ENCODE measurements around the gene NLE1.
A peak's percentile ranks its signal among the peaks of the same experiment; 100 is the strongest.
"Not testable (repeated sequence)": the region's sequence is repeated elsewhere in the genome, so short reads cannot be mapped to it uniquely, and the experiment has no call there.

NLE1 gene

GRCh38 chr17:35127751-35128514 lies 14.2 kb downstream of the NLE1 start:
- no peak for DNase-seq

DNA sequence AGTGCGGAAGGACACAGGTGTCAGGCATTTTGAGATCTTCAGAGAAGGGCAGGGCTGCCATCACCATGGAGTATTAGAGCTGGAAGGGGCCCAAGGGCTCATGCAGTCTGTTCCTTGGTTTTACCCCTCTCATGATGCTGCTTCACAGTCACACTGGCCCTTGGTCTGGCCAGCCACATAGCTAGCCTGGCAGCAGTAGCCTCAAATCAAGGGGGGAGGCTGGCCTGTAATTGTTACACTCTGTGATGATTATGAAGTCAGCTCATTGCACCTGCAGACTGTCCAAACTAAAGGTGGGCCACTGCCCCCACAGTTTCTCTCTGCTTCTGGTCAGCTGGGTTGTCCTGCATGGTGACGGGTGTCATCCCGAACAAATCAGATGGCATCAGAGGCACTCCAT lies 20.8 kb downstream of the NLE1 start, which contains the start of gene FNDC8:
Gene FNDC8 (plus strand): TSS at position 301 of the 400 bp plus-strand sequence. CDS start 79 bp downstream, at position 380.
- no peak for DNase-seq

- peak; percentile 60 for DNase-seq
Measured at GRCh38 chr17:35119370-35120165, 22.5 kb downstream of the NLE1 start, which contains the start of gene RAD51D. TSS of gene RAD51D (minus strand) at chr17:35119860. CDS start at chr17:35119613, 247 bp downstream.

GRCh38 chr17:35117984-35118383 lies 24.1 kb downstream of the NLE1 start:
- DNase-seq = no peak

- DNase-seq = no peak
Measured at GRCh38 chr17:35116845-35117244, 25.3 kb downstream of the NLE1 start.

- not testable (repeated sequence) for DNase-seq
Measured at GRCh38 chr17:35110791-35111190, 31.3 kb downstream of the NLE1 start.

- no peak for DNase-seq
Measured at GRCh38 chr17:35104844-35105450, 37.2 kb downstream of the NLE1 start.

DNA sequence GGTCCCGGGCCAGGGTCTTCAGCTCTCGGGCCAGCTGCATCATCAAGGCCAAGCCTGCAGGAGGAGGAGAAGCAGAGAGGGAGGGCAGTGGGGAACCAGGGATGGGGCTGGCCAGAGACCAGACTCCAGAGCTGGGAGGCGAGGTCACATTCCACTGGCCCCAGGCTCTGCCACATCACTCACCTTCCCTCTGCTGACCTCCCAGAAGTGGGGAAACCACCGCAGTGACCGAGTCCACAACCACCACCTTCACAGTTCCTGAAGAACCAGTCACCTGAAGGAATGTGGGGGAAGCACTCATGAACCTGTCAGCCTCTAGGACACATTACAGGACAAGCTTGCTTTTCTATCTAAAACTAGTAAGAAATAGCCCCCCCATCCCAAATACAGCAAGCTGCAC lies 38.8 kb downstream of the NLE1 start:
- no peak for DNase-seq

DNA sequence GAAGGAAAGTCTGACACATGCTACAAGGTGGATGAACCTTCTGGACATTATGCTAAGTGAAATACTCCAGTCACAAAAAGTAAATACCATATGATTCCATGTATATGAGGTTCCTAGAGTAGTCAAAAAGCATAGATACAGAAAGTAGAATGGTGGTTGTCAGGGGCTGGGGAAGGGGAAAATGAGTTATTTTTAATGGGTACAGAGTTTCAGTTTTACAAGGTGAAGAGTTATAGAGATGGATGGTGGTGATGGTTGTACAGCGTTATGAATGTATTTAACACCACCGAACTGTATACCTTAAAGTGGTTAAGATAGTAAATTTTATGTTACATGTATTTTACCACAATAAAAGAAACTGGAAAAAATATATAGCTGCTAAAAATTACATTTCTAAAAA lies 40.4 kb downstream of the NLE1 start:
- no peak for DNase-seq

DNA sequence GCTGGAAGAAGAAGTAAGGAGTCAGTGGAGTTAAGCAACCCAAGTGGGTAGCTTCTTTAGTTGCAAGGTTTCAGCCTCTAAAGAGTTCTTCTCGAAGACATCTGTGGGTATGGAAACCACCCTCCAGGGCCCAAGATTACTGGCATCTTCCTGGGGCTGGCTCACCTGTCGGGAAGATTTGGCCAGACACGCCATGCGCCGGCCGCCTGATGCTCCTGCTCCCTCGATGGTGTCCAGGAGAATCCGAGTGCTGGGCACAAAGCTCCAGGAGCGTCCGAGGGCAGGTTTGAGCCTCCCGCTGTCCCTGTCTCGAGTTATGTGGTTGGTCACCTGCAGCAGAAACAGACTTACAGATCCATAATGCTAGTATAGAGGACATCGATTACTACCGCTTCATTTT lies 41.1 kb downstream of the NLE1 start:
- no peak for DNase-seq

- no peak for DNase-seq
Measured at GRCh38 chr17:35099908-35100307, 42.2 kb downstream of the NLE1 start.

GRCh38 chr17:35097776-35098175 lies 44.3 kb downstream of the NLE1 start:
- DNase-seq = no peak

GRCh38 chr17:35095741-35096140 lies 46.4 kb downstream of the NLE1 start:
- no peak for DNase-seq

GRCh38 chr17:35094902-35095301 lies 47.2 kb downstream of the NLE1 start:
- no peak for DNase-seq

GRCh38 chr17:35090707-35091106 lies 51.4 kb downstream of the NLE1 start:
- not testable (repeated sequence) for DNase-seq

DNA sequence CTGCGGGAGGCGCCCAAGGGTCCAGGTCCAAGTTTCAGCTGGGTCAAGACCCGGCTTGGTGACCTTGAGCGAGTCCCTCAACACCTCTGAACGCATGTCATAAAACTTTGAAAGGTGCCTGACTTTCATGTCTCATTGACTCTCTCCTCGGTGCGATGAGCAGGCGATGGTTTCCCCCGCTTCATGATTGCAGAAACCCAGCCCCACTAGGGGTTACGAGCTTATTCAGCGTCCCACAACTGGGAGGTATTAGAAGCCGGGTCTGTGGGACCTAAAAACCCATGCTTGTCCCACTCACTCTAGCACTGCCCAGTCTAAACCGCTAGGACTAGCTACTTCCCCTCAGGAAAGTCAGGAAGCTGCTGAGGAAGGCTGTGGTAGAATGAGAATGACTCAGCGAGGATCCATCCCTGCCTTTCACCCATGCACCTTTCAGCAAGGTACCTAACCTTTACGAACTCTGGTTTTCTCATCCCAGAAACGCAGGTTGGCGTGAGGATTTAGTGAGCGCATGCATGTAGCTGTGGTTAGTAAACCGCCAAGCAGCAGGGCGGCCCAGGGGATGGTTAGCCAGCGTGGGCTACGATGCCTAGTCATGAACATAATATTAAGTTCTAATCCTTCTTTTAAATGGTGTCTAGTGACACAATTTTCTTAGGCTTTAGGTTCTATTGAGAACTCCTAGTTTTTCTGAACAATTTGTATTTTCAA lies 52.4 kb downstream of the NLE1 start:
- no peak for DNase-seq

DNA sequence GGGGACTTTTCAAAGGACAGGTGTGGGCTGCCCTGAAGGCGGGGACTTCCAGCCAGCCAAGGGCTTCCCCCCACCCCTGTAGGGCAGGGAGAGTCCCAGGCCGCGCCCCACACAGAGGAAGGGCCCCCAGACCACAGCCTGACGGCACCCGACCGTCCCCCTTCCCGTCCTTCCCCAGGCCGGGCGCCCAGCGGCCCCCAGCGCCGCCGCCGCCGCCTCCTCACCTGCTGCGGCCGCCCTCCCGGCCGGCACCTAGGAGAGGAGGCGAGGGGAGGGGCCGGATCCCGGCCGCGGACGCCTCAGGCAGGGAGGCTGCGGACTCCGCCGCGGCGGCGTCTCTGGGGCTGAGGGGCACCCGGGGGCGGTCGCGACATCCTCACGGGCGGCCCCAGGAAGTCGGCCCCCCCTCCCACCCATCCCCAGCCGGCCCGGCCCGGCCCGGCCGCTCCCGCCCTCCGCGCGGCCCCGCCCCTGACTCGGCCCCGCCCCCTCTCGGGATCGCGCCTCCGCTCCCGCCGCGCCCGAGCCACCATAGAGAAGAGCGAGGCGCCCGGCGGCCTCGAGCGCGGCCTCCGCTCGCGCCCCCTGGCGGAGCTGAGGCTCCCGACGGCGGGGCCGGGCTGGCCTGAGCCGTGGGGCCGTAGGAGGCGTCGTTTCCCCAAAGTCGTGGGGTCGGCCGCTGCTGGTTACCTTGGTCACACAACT lies 53.1 kb downstream of the NLE1 start:
- peak; percentile 94 for DNase-seq

DNA sequence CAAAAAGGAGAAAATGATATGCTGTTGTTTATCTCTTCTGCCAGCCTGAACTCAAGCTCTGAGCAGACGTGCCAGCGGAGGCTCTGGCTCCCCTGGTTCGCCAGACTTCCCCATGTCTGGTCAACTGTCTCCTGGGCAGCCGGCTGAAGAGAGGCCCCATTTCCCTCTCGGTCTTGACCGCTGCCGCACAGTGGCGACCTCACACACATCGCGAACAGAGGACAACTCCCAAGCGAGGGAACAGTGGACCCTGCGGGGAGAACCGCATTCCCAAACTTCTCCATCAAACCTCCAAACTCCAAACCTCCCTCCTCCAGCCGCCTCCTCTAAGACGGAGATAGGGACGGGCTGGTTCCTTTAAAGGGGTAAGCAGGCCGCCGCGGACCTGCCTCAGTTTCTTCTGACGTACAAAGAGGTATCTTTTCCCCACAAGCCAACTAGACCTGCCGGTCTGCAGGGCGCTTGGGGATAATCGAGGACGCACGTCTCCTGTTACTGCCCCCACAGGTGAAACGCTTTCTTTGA lies 53.7 kb downstream of the NLE1 start:
- DNase-seq = peak; percentile 60

DNA sequence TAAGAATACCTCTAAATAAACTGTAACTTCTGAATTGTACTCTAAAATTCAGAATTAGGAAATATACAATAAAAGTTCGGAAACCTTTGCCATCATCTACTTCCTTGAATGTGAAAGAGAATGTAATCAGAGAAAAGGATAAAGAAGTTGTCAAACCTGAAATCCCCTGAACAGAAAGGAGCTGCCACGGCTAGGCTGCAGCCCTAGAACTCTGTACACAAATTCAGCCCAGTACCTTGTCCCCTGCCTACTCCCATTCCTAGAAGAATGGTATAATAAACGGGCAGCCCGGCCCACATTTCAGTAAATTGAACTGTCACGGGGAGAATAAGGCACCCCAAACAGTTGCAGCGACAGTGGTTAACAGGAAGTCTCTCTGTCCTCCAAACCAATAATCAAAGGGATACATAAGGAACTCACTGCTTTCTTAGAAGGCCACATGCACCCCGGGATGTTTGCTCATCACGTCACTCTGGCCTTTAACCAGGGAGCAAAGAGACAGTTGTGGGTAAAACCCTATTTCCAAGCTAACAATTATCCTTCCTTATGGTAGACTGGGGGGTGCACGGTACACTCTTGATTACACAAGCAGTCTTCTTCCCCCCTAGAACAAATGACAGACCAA lies 54.3 kb downstream of the NLE1 start:
- no peak for DNase-seq

GRCh38 chr17:35086931-35087573 lies 55.1 kb downstream of the NLE1 start:
- DNase-seq = no peak

- DNase-seq = no peak
Measured at GRCh38 chr17:35086164-35086563, 55.9 kb downstream of the NLE1 start.

Data from NK-92 treated with Interleukin-12 subunit alpha and Interleukin-12 subunit beta, amount 100 ng/mL, for 24 hours (cell line).